PC-3 (cell line): Measurements from ENCODE around the gene CIB4. TPM values are rescaled to one million over a fixed set of nuclear protein-coding genes. Genes with fewer than 3 reads are reported as not detected.

ENCODE experiments used
- ATAC-seq: fragments of 200-7000 bp; cut with Tn5 transposase; 2 replicates; pipeline ENCODE4 v1.9.1; 2020; ENCODE audit warnings: mild to moderate bottlenecking, moderate library complexity
- BruUV-seq: library from RNA; stranded (reverse); fragments of 400-500 nt; replicated peaks from 2 replicates; lab custom pipeline; 2021; lab: Mats Ljungman, UMichigan
- CTCF ChIA-PET: fragments of 300-600 bp; sonication (Branson Sonifier 250); formaldehyde crosslinking; loops from one replicate; lab custom pipeline; 2022; ENCODE audit warnings: antibody characterized with exemption; lab: Charles Lee
- POLR2A ChIA-PET: fragments of 300-600 bp; sonication (Branson Sonifier 250); formaldehyde crosslinking; loops from one replicate; lab custom pipeline; 2022; ENCODE audit warnings: antibody characterized with exemption; ENCODE audit not compliant: unreplicated experiment; lab: Charles Lee
- DNase-seq: peaks from one replicate; pipeline ENCODE4 v3.0.0-alpha.2; 2015
- H2AFZ ChIP-seq: fragments of 300-600 bp; sonication (generic); 2 replicates; pipeline ENCODE4 v1.6.0; 2016; ENCODE audit warnings: antibody characterized with exemption, low read length
- H3F3A ChIP-seq: fragments of 300-600 bp; sonication (generic); one replicate; pipeline ENCODE4 v1.6.0; 2017; ENCODE audit warnings: antibody characterized with exemption, low read length, control low read depth, mild to moderate bottlenecking; ENCODE audit not compliant: unreplicated experiment
- H3K27ac ChIP-seq: fragments of 300-600 bp; sonication (generic); 2 replicates; pipeline ENCODE4 v1.5.1; 2016; ENCODE audit warnings: mild to moderate bottlenecking, low read length
- H3K27me3 ChIP-seq: fragments of 300-600 bp; sonication (generic); 2 replicates; pipeline ENCODE4 v1.6.1; 2016; ENCODE audit warnings: low read length, mixed read lengths
- H3K36me3 ChIP-seq: fragments of 300-600 bp; sonication (generic); 2 replicates; pipeline ENCODE4 v1.6.1; 2016; ENCODE audit warnings: low read depth, mixed run types, low read length, mixed read lengths
- H3K4me1 ChIP-seq: fragments of 300-600 bp; sonication (generic); 2 replicates; pipeline ENCODE4 v1.5.1; 2016; ENCODE audit warnings: low read length; ENCODE audit not compliant: insufficient read depth
- H3K4me2 ChIP-seq: fragments of 300-600 bp; sonication (generic); 2 replicates; pipeline ENCODE4 v1.6.0; 2016; ENCODE audit warnings: low read length
- H3K4me3 ChIP-seq: fragments of 300-600 bp; sonication (generic); 2 replicates; pipeline ENCODE4 v1.5.1; 2016; ENCODE audit warnings: mild to moderate bottlenecking, low read length, mixed read lengths
- H3K79me2 ChIP-seq: fragments of 300-600 bp; sonication (generic); 2 replicates; pipeline ENCODE4 v1.6.1; 2017; ENCODE audit warnings: low read length, mixed read lengths
- H3K9ac ChIP-seq: fragments of 300-600 bp; sonication (generic); 2 replicates; pipeline ENCODE4 v1.6.0; 2016; ENCODE audit warnings: mild to moderate bottlenecking, low read length
- H3K9me2 ChIP-seq: fragments of 300-600 bp; sonication (generic); replicated peaks from 2 replicates; pipeline ENCODE4 v1.6.1; 2016; ENCODE audit warnings: mixed run types, low read length, mixed read lengths
- H3K9me3 ChIP-seq: fragments of 300-600 bp; sonication (generic); 2 replicates; pipeline ENCODE4 v1.6.1; 2016; ENCODE audit warnings: low read length, mixed read lengths
- H4K20me1 ChIP-seq: fragments of 300-600 bp; sonication (generic); 2 replicates; pipeline ENCODE4 v1.6.1; 2016; ENCODE audit warnings: low read length, mixed read lengths
- CTCF ChIP-seq: fragments of 300-600 bp; sonication (generic); conservative IDR thresholded peaks from 2 replicates; pipeline ENCODE4 v1.5.1; 2017; ENCODE audit warnings: antibody characterized with exemption, low read depth, mild to moderate bottlenecking, low read length
- EZH2 ChIP-seq: fragments of 300-600 bp; sonication (generic); IDR thresholded peaks from one replicate; pipeline ENCODE4 v1.6.1; 2017; ENCODE audit warnings: antibody characterized with exemption, mild to moderate bottlenecking, low read length; ENCODE audit not compliant: unreplicated experiment
- EZH2phosphoT487 ChIP-seq: fragments of 300-600 bp; sonication (generic); IDR thresholded peaks from 2 replicates; pipeline ENCODE4 v1.6.1; 2018; ENCODE audit warnings: mild to moderate bottlenecking, antibody characterized with exemption, low read length, borderline replicate concordance
- intact Hi-C: fragments of 100-400 bp; cut with micrococcal nuclease; formaldehyde crosslinking; loops from 2 replicates; pipeline ENCODE4 v1.9.0; 2023
- total RNA-seq: library from RNA; depleted of rRNA; stranded (reverse); fragments of >200 nt; gene quantifications from 2 replicates; pipeline ENCODE4 v1.2.3, GENCODE V29; 2014

CIB4 gene
- total RNA-seq, 1 experiment from 2014 or later = not detected

GRCh38 chr2:26573241-26573925 is 67.8 kb downstream of the CIB4 start:
- no TSS peak for BruUV-seq
- H3K9me2 ChIP-seq = no peaks in the 10 kb centered on the region
- TF ChIP-seq EZH2phosphoT487 (no peak), CTCF (no peak), EZH2 (no peak)
- H3K9me3 ChIP-seq = no peaks in the 10 kb centered on the region
- H3K27ac ChIP-seq = no peak overlapping the region
- no peak overlapping the region for H2AFZ ChIP-seq
- ChIA-PET POLR2A (no interaction called here), CTCF (no interaction called here)
- no peak overlapping the region for H3K9ac ChIP-seq
- no peaks in the 10 kb centered on the region for H3K79me2 ChIP-seq
- intact Hi-C loops = no loop called here
- peaks cover 53% of the 10 kb centered on the region for H3K27me3 ChIP-seq
- no peaks in the 10 kb centered on the region for H4K20me1 ChIP-seq
- no peak overlapping the region for H3K4me3 ChIP-seq
- no peaks in the 10 kb centered on the region; the same call in 1 of the 2 replicates for H3K4me1 ChIP-seq
- DNase-seq (no peak), ATAC-seq (no peak)
- no peaks in the 10 kb centered on the region for H3K36me3 ChIP-seq
- H3F3A ChIP-seq = no peaks in the 10 kb centered on the region
- no peak overlapping the region for H3K4me2 ChIP-seq

- Histone ChIP-seq H3F3A (no peaks in the 10 kb centered on the region), H3K27me3 (peaks cover 61% of the 10 kb centered on the region)
Observed at GRCh38 chr2:26572591-26572990, 68.6 kb downstream of the CIB4 start.

More at GRCh38 chr2:26572591-26572990, 68.6 kb downstream of the CIB4 start:
- H3K9ac ChIP-seq = no peak overlapping the region
- H3K4me3 ChIP-seq = no peak overlapping the region
- no peak overlapping the region for H2AFZ ChIP-seq
- no peak overlapping the region for H3K27ac ChIP-seq
- TF ChIP-seq CTCF (no peak), EZH2phosphoT487 (no peak), EZH2 (no peak)
- DNase-seq (no peak), ATAC-seq (no peak)
- no peak overlapping the region for H3K4me2 ChIP-seq
- no peaks in the 10 kb centered on the region for H3K9me2 ChIP-seq
- intact Hi-C loops = no loop called here
- H3K79me2 ChIP-seq = no peaks in the 10 kb centered on the region
- BruUV-seq = no TSS peak
- CTCF ChIA-PET = no interaction called here
- no peaks in the 10 kb centered on the region for H3K9me3 ChIP-seq
- no peaks in the 10 kb centered on the region for H4K20me1 ChIP-seq
- no peaks in the 10 kb centered on the region for H3K36me3 ChIP-seq
- POLR2A ChIA-PET = no interaction called here
- H3K4me1 ChIP-seq = no peaks in the 10 kb centered on the region; the same call in 1 of the 2 replicates
